Measurements from ENCODE around the gene SNPH.

The SNPH gene

DNA sequence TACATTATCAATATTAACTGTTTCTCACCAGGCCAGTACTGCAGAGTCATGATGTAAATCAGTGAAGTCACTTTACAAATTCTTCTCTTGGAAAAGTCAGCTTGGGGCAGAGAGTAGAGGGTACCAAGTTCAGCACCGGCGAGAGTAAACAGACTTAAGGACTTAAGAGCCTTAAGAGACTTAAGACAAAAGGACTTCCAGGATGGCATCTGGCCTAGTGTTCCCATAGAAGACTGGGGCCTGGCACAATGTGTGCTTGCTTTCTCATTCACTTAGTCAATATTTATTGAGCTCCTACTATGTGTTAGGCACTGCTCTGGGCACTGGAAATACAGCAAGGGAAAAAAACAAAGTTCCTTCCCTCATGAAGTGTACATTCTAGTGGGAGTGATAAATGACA is 1.4 kb upstream of the SNPH start:
- no peak for DNase-seq (ENCODE audit: low read depth in 1 of 2, low spot score in 1 of 2)

DNA sequence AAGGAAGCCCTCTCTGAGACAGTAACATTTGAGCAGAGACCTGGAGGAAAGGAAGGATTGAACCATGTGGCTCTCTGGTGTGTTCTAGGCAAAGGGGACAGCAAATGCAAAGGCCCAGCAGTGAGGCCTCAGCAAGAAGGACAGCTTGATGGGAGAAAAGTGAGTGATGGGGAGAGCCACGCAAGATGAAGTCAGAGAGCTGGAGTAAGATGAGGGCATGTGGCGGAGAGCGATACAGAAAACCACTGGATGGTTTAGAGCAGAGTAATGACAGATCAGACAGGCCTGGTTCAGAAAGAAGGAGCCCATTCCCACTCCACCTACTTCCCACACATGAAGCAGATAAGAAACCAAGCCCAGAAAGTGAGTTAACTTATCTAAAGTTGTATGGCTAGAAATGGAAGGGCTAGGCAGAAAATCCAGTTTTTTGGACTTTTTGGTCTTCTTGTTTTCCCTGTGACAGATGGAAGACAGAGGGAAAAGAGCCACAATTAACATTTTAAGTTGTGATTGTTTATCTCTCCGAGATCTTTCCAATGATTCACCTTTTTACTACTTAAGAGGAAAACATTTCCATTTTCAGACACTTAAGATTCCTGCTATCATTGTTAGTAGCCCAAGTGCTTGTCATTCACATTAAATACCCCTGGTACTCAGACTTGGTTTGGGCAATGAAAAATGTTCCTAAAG is 723 bp upstream of the SNPH start:
- DNase-seq (ENCODE audit: low read depth in 1 of 2, low spot score in 1 of 2), result no peak

DNA sequence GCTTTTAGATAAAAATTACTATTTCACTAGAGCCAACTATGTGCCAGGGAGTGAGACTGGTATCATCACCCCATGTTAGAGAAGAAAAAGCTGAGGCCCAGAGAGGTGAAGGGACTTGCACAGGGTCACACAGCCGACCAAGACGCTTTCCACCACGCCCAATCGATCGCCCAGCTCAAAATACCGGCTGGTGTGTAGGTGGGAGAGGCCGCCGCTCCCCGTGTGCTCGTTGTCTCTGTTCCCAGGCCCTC is 253 bp upstream of the SNPH start:
- no peak for DNase-seq (ENCODE audit: low read depth in 1 of 2, low spot score in 1 of 2)

DNA sequence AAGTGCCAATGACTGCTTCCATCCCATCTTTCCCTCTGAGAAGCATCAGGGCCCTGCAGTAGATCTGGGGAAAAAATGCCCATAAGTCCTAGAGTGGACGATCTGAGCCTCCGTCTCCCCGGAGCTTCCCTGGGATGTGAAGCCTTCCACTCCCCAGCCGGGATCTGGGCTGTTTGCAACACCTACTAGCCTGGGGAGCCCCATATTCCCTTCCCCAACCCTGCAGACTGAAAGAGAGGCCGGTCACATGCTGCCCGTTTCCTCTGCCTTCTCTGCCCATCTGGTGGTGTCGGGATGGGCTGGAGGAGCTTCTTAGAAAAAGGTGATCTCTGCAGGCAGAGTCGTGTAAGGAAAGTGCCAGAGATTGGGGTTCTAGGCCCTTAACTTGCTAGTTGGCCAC is 1.1 kb downstream of the SNPH start:
- no peak for DNase-seq (ENCODE audit: low read depth in 1 of 2, low spot score in 1 of 2)

DNA sequence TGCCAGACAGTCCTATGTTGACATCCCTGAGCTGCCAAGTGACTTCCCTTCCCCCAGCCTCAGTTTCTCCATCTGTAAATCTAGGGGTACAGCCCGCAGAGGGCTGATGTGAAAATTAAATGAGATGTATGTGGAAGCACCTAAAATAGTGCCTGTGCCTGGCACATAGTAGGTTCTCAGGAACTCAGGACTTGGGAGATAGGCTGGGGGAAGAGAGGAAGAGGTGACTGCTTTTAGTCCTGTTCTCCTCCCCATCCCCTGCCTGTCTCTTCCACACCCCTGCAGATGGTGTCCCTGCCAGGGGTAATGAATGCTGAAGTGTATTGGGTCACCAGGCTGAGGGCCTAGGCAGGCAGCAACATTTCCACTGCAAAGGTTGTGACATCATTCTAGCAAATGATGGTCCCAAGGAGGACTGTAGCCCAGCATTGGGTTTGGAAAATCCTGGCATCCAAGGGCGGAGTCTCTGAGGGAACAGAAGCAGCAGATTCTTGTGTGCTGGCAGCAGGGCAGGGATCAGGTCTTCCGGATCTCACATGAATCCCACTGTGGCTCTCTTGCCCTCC is 1.8 kb downstream of the SNPH start:
- DNase-seq (ENCODE audit: low read depth in 1 of 2, low spot score in 1 of 2), result no peak

DNA sequence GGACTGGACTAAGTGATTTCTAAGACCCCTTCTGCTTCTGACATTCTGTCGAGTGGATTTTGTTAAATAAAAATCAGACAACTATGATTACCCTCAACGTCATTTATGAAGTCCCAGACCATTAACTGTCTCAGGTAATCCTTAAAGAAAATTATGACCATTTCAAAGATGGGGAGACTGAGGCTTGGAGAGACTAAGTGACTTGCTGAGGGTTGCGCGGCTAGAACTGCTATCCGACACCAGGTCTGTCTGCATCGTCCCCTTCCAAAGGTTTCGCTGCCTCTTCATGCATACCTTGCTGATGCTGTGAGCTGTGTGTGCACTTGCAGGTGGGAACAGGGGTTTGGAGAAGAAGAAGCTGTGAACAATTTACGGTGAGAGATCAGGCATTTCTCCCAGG is 3.1 kb downstream of the SNPH start:
- DNase-seq (ENCODE audit: low read depth in 1 of 2, low spot score in 1 of 2), result no peak

DNA sequence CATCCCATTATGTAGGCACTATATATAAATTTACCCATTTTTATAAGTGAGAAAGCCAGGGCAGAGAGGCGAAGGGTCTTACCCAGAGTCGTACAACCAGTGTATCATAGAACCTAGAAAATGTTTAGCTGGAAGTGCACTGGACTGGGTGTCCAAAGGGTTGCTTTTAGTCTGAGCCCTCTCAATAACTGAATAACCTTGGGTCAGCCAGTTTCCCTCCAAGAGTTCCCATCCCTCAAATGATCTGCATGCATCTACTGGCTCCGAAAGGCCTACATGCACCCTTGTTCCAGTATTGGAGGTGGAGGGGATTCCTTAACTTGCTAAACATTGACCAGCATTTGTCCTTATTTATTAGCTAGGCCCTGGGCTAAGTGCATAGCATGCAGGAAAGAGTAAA is 3.8 kb downstream of the SNPH start:
- no peak for DNase-seq (ENCODE audit: low read depth in 1 of 2, low spot score in 1 of 2)

DNA sequence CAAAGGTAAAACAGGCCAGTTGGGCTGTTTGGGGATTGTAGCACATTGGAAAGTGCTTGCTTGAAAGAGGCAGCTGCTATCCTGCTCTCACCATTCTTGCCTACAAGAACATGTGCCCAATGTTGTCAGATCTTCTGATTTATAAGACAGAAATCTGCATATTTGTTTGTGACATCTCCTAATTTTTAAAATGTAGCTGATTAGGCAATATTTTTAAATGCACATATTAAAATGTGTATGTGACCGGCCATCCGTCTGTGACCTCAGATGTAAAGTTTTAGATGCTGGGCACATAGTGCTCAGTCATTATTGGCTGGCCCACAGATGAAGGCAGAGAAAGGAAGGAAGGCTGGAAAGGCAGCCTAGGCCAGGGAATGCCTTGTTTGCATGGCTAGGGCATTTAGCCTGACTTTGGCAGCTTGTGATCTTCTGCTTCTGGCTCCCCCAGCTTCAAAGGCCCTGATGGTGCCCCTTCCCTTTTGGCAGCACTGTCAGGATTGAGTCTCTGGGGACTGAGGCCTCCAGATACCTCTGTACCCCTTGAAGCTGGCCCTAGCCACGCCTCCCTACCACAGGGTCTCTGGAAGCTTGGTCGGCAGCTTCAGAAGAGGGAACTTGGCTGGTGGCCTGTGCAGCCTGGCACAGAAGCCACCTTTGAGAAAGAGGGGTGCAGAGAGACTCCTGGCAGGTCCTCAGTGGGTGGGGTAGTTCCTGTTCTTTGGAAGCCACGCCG is 6.4 kb downstream of the SNPH start:
- no peak for DNase-seq (ENCODE audit: low read depth in 1 of 2, low spot score in 1 of 2)

DNA sequence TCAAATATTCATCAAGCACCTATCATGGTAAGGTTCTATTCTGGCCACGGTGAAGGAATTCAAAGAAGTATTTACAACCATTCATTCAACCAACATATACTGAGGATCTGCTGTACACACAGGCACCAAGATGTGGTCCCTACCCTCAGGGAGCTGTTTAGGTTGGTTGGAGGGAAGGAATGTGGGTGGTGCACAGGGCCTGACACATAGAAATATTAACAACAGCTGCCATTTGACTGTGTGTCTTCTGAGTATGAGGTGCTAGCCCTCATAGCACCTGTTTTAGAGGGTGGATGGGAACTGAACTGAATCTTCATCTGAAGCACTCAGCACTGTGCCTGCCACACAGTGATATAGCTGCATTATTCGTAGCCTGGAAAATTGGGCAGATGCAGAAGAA is 7.3 kb downstream of the SNPH start:
- no peak for DNase-seq (ENCODE audit: low read depth in 1 of 2, low spot score in 1 of 2)

DNA sequence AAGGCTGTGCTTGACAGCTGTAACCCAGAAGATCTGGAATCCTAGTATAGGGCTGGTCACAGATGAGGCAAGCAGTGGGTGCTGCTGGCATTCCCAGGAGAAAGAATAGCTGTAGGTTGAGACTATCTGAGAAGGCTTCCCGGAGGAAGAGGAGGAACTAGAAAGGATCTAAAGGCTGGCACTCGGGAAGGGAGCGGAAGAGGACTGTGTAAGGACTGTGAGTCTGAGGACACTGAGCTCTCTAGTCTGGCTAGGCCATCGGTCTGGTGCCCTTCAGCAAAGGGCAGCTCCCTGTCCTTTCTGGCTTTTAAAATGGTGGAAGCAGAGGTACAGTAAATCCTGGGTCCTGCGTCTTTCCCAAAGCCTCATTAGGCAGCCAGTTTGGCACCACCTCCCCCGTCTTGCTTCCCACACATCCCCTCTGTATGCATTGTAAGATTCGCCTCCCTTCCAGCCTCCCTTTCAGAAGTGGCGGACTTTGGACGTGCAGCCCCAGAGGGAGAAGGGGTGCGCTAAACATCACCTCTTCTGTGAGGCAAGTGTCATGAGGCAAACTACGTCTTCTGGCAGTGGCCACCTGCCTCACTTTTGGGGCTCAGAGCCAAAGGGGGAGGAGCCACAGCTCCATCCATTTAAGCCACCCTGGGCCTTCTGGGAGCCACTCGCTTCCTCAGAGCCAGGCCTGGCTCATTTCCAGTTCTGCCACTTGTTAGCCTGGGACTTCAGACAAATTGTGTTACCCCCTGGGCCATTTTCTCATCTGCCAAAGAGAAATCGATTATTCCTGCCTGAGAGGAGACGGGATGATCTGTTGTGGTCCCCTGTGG is 8.6 kb downstream of the SNPH start:
- DNase-seq (ENCODE audit: low read depth in 1 of 2, low spot score in 1 of 2), result no peak

DNA sequence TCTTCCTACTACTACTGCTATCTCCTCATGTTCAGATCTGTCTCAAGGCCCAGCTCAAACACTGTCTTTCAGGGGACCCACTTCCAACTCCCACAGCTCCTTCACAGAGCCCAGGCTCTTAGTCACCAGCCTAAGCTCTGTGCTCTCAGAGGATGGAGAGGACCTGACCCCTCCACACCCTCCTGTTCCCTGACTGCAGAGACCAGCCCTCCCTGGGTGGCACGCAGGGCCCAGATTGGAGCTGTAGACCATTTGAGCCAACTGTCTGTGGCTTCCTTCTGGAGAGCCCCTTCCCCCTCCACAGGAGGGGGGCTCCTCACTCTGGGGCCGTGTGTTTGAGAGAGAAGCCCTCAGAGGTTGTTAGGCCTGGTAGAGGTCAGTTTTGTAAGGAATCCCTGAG is 9.8 kb downstream of the SNPH start:
- DNase-seq (ENCODE audit: low read depth in 1 of 2, low spot score in 1 of 2), result no peak

DNA sequence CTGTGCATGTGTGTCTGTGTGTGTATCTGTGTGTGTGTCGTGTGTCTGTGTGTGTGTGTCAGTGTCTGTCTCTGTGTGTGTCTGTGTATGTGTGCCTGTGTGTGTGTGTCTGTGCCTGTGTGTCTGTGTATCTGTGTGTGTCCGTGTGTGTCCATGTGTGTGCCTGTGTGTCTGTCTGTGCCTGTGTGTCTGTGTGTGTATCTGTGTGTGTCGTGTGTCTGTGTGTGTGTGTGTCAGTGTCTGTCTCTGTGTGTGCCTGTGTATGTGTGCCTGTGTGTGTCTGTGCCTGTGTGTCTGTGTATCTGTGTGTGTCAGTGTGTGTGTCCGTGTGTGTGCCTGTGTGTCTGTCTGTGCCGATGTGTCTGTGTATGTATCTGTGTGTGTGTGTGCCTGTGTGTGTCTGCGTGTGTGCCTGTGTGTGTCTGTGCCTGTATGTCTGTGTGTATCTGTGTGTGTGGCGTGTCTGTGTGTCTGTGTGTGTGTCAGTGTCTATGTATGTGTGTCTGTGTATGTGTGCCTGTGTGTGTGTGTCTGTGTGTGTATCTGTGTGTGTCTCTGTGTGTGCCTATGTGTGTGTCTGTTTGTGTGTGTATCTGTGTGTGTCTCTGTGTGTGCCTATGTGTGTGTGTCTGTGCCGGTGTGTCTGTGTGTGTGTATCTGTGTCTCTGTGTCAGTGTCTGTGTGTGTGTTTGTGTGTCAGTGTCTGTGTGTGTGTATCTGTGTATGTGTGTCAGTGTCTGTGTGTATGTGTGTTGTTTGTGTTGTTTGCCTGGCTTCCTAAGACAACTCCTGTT is 11.6 kb downstream of the SNPH start:
- no peak for DNase-seq (ENCODE audit: low read depth in 1 of 2, low spot score in 1 of 2)

DNA sequence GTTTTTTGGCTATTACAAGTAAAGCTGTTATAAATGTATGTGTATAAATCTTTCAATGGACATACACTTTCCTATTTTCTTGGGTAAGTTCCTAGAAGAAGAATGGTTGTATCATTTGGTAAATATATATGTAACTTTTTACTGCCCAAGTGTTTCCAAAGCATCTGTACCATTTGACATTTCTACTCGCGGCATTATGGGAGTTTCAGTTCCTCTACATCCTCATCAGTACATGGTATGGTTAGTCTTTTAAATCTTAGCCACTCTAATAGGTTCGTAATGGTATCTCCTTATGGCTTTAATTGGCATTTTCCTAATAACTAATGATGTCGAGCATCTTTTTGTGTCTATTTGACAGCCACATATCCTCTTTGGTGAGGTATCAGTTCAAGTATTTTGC is 12.9 kb downstream of the SNPH start:
- DNase-seq (ENCODE audit: low read depth in 1 of 2, low spot score in 1 of 2), result no peak

DNA sequence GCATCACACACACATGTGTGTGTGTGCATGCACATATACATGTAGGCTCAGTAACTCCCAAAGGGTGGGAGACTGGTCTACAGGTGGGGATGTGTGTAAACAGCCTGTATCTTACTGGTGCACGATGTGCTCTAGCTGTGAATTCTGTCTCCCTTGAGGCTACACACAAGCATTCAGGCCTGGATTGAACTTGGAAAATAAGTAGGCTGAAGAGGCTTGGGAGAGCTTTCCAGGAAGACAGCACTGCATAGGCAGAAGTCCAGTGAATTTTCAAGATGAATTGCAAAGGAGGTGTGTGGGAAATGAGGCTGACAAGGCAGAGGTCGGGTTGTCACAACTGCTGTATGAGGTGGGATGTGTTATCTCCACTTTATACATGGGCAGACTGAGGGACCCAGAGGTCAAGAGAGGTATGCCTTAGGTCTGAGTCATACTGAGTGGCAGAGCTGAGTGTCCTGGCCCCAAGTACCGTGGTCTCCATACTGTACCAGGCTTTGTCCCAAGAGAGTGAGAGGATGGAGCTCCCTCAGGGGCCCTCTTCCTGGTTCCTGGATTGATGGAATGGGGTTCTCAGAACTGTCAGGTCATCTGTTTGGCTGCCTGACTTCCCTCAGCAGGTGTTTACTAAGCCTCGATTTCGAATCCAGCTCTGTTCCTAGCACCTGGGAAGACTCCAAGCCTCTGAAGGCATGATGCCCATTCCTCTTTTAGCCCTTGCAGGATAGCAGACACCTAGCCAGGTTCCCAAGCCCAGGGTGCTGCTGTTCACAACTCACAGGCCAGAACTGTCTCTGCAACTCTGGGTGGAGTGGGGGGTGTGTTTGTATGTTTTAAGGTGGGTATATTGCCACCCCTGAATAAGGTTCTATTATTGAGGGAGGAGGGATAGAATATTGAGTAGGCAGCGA is 14.4 kb downstream of the SNPH start:
- DNase-seq (ENCODE audit: low read depth in 1 of 2, low spot score in 1 of 2), result no peak

DNA sequence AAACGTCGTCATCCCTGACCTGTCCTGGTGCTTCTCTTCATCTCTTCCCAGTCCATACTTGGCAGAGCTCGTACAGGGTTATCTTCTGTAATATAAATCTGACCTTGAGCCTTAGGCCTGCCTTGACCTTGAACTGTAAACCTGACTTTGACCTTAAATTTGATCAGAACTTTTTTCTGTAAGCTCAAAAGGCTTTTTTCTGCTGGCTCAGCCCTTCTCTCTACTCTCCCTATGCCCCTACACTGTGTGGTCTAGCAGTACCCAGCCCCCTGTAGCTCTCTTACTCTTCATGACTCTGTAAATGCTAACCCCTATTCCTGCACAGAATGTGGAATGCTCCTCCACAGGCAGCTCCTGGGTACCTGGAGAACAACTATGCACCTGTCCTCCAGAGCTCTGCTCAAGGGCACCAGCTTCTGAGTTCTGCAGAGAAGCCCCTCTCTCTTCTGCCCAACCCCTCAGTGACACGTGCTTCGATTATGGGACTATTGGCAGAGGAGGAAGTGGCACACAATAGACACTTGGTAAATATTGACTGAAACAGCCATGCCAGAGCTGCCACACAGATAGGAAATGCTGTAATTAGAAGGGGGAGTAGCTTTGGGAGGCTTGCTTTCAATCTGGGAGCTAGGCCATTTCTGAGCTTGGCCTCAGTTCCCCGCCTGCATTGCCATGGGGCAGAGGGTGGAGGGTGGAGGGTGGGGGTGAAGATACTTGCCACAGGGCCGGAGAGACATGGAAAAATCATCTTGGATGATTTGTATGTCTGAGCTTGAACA is 15.4 kb downstream of the SNPH start:
- no peak for DNase-seq (ENCODE audit: low read depth in 1 of 2, low spot score in 1 of 2)

DNA sequence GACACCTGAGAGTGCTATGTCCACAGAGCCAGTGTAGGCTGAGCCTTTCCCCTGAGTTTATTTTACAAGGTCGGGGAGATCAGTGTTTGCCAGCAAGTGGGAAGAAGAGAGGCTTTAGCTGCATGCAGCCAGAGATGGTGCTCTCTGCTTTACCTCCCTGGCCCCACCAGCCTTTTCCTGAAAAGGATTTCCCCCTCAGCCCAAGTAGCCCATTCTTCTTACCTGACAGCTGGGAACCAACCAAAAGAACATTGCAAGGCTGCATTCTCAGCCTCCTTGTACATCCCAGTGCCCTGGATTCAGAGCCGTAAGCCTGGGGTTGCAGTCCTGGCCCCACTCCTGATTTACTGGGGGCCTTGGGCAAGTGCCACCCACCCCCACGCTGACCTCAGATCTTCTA is 16.9 kb downstream of the SNPH start:
- DNase-seq (ENCODE audit: low read depth in 1 of 2, low spot score in 1 of 2), result no peak

DNA sequence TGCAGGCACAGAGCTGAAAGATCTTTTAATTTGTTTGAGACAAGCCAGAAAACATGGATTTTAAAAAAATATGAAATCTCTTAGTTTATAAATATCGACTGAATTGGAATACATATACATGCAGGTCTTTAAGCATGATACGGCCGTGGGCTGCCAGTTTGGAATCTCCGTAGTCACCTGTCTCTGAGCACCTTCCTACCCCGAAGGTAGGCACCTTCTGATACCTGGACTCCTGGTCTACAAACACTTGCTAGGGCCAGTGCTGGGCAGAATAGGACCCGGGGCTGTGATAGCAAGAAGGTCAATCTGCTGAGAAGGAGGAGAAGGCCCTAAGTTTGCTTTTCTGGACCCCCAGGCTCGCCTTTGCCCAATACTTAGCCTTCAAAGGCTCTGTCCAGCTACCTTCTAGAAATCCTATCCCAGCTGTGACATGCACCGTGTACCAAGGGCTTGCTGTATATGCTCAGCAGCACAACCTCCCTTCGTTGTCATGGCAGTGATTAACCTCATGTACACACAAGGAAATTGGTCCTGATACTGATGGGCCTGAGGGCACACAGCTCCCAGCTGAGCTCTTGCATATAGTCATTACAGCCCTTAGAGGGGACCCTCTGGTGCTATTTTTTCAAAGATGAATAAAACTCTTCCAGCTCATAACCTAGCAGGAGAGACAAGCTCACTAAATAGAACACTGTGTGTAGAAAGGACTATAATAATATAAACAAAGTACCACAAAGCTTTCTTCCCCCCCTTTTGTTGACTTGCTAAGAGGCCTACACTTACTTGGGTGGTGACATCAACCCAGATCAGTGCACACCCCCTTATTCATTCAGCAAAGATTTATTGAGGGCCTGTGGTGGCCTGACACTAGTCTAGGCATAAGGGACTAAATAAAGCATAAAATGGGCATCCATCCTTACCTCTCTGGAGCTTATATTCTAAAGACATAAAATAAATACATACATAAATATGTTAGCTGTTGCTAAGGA is 17.7 kb downstream of the SNPH start:
- no peak for DNase-seq (ENCODE audit: low read depth in 1 of 2, low spot score in 1 of 2)

DNA sequence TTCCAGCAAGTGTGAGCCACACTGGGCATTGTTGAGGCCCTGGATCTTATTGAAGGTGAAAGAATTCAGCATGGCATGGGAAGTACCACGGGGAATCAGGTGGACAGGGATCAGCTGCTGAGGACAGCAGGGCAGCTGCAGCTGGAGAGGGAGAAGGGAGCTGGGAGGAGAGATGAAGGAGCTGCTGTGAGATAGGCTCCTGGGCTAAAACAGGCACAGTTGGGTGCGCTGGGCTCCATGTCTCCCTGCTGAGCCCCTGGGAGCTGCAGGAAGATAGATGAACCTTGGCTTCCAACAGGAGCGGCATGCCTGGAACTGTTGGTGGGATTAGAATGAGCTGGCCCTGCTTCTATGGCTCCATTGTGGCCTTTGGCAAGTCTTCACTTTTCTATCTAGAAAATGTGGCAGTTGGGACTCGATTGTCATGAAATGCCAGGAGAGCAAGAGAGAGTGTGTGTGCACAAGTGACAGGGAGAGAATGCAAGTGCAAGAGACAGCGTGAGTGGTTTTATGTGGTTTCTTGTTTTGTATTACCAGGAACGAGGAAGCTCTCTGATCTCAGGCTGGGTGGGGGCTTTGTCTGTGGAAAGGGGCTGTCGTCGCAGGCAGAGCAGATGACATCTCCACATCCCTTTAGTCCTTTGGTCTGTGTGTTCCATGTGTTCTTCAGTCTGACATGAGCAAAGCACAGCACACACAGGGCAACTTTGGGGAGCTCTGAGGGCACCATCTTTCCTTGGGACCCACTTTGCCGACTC is 20.4 kb downstream of the SNPH start:
- DNase-seq (ENCODE audit: low read depth in 1 of 2, low spot score in 1 of 2), result no peak

All from activated CD4-positive, alpha-beta T cell treated with anti-CD3 and anti-CD28 coated beads, Interleukin-2, amount 50 U/mL, for 24 hours (primary cell).